ENCODE data around the gene SARDH. TPM values are rescaled to one million over a fixed set of nuclear protein-coding genes. Genes with fewer than 3 reads are reported as not detected.

Gene SARDH
- total and polyA plus RNA-seq, 2 of the 8 experiments (the other 6 are each of a cell fraction or from before 2014, with no cell fraction given), result 6.4 to 7.4 TPM

Other genes with a start within 250 kb of the SARDH start
- not detected in 2 replicates for gene MYMK, start 213.4 kb downstream of the SARDH start, total RNA-seq (2021; fragmentation: NEBNext Ultra II Directional; extraction: Animal tissue kit (Norgen Biotek cat#: 25700))
- gene MYMK, start 213.4 kb downstream of the SARDH start, polyA plus RNA-seq (2011; rRNA removed), result 0.30 TPM in 1 of 2 replicates, not detected in the other
- gene ADAMTSL2, start 203.6 kb downstream of the SARDH start, total RNA-seq (2021; fragmentation: NEBNext Ultra II Directional; extraction: Animal tissue kit (Norgen Biotek cat#: 25700)), result 0.69 and 0.74 TPM in 2 replicates
- gene ADAMTSL2, start 203.6 kb downstream of the SARDH start, polyA plus RNA-seq (2011; rRNA removed), result 0.76 and 1.0 TPM in 2 replicates
- gene FAM163B, start 129.0 kb downstream of the SARDH start, total RNA-seq (2021; fragmentation: NEBNext Ultra II Directional; extraction: Animal tissue kit (Norgen Biotek cat#: 25700)), result 0.38 and 0.63 TPM in 2 replicates
- 1.0 and 2.6 TPM in 2 replicates for gene FAM163B, start 129.0 kb downstream of the SARDH start, polyA plus RNA-seq (2011; rRNA removed)
- gene DBH, start 102.0 kb downstream of the SARDH start, total RNA-seq (2021; fragmentation: NEBNext Ultra II Directional; extraction: Animal tissue kit (Norgen Biotek cat#: 25700)), result 0.29 TPM in 1 of 2 replicates, not detected in the other
- 0.18 and 0.24 TPM in 2 replicates for gene DBH, start 102.0 kb downstream of the SARDH start, polyA plus RNA-seq (2011; rRNA removed)